ENCODE data around the gene MRPL20. TPM values are rescaled to one million over a fixed set of nuclear protein-coding genes. Genes with fewer than 3 reads are reported as not detected.
"Not testable (repeated sequence)": the region's sequence is repeated elsewhere in the genome, so short reads cannot be mapped to it uniquely, and the experiment has no call there.

Gene MRPL20
- total and polyA plus RNA-seq, 4 donors: 47.8 to 170 (median 74.0) TPM

DNA sequence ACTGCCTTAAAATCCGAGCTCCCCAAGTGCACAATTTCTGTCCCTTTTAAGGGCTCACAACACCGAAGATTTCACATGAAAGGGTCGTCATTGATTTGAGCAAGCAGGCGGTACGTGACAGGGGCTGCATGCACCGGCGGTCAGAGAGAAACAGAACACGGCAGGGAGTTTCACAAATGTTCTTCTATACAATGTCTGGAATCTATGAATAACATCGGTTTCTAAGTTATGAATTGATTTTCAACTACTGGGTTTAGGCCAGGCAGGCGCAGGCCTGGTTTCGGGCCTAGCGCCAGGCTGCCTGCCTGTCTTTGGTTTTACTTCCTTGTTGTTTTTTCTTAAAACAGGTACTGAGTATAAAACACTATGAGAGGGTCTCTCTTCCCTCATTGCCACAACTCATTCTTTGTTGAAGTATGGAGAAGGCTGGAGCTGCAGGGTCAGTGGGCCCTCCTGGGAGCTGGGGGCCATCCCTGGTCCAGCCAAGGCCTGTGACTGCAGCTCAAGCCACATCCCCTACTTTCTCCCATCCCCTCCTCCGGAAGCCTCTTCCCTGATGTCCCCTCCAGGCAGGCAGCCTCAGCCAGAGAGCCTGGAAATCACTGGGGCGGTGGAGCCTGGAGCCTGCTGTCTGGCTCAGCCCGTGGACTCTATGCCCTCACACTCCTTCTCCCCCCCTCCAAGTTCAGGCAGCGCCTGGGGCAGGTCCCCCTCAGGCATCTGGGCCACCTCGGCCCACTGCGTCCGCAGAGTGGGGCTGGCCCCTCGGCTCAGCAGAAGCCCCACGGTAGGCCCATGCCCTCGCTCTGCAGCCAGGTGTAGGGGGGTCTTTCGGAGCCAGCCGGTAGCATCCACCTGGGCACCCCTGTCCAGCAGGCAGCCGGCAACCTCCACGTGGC lies 11.6 kb upstream of the MRPL20 start:
- H3K36me3 ChIP-seq (ENCODE audit: control insufficient read depth in 4 of 4, insufficient read depth in 3 of 4, low read depth in 1 of 4, low read length in 3 of 4): no peaks in the 10 kb centered on the region
- no peaks in the 10 kb centered on the region for H3K27me3 ChIP-seq (ENCODE audit: control insufficient read depth in 4 of 4, insufficient read depth in 4 of 4, low read length in 3 of 4)
- H3K4me3 ChIP-seq (ENCODE audit: low read depth in 1 of 3, low read length in 3 of 3): no peak overlapping the region
- DNase-seq (ENCODE audit: low spot score): no peak
- H3K4me1 ChIP-seq (ENCODE audit: control insufficient read depth in 4 of 4, insufficient read depth in 4 of 4, low read length in 3 of 4): peaks cover 0 to 8% (median 3%) of the 10 kb centered on the region in 4 donors
- 95% methylated on average over 26 of the region's 26 CpGs for WGBS
- no peak overlapping the region for H3K9ac ChIP-seq (ENCODE audit: low read depth in 1 of 2, low read length in 2 of 2)
- TF ChIP-seq GABPA (IDR thresholded peaks at IDR 0.05 in 1 of 2, conservative IDR thresholded peaks at IDR 0.05 in 1 of 2): no peak
- TF ChIP-seq TAF1 (conservative IDR thresholded peaks at IDR 0.05): no peak
- no peaks in the 10 kb centered on the region for H3K9me3 ChIP-seq (ENCODE audit: control insufficient read depth in 4 of 4, low read length in 3 of 4)
- H3K27ac ChIP-seq (ENCODE audit: low read depth in 1 of 2, low read length in 2 of 2): no peak overlapping the region

DNA sequence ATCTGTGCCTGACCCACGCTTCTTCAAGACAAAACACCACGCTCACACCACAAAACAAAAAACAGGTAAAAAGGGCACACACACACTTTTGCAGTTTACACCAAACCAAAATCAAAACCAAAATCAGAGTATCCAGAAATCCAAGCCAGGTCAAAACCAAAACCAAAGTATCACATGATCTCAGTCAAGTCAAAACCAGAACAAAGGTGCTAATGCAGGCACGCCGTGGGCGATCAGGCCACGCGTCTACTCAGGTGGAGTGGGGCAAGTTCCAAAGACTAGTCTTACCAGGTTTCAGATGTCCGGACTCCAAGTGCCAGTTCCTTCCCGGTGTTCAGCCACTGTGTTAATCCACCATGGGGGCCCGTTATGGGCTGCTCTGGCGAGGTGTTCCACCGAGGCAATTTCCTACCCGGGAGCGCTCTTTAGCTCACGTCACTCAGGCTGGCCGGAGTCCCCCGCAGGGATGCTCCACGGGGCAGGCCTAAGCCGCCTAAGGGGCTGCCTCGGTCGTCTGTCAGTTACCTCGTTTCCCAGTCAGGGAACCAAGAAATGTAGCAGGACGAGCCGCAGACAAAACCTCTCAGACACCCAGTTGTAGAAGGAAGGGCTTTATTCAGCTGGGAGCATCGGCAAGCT lies 10.9 kb upstream of the MRPL20 start:
- not testable (repeated sequence) for H3K27ac ChIP-seq (ENCODE audit: low read depth in 1 of 2, low read length in 2 of 2); H3K9me3 ChIP-seq (ENCODE audit: control insufficient read depth in 4 of 4, low read length in 3 of 4); H3K4me3 ChIP-seq (ENCODE audit: low read depth in 1 of 3, low read length in 3 of 3); H3K36me3 ChIP-seq (ENCODE audit: control insufficient read depth in 4 of 4, insufficient read depth in 3 of 4, low read depth in 1 of 4, low read length in 3 of 4); DNase-seq (ENCODE audit: low spot score); H3K4me1 ChIP-seq (ENCODE audit: control insufficient read depth in 4 of 4, insufficient read depth in 4 of 4, low read length in 3 of 4); H3K9ac ChIP-seq (ENCODE audit: low read depth in 1 of 2, low read length in 2 of 2); H3K27me3 ChIP-seq (ENCODE audit: control insufficient read depth in 4 of 4, insufficient read depth in 4 of 4, low read length in 3 of 4)
- 94% methylated on average over 25 of the region's 25 CpGs for WGBS

- H3K36me3 ChIP-seq (ENCODE audit: control insufficient read depth in 4 of 4, insufficient read depth in 3 of 4, low read depth in 1 of 4, low read length in 3 of 4); H3K27ac ChIP-seq (ENCODE audit: low read depth in 1 of 2, low read length in 2 of 2): not testable (repeated sequence)
- WGBS: 91% methylated on average over 5 of the region's 5 CpGs
Observed at GRCh38 chr1:1417396-1417795, 10.3 kb upstream of the MRPL20 start.

DNA sequence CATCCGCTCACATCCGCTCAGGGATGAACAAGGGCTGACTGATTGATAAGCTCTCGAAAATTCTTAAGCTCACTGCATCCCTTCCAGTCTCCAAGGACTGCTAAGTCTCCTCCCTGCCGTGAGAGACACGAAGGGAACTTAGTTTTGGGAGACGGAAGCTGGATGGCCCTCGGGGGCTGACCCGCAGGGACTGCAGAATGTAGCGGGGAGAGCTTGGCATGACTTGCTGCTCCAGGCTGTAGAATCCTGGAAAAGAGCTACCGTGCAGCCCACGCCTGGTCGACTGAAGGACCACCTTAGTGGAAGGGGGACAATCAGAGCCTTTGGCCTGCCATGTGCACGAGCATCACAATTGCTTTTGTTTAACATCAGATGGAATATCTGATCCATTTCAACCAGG lies 8.7 kb upstream of the MRPL20 start:
- H3K4me3 ChIP-seq (ENCODE audit: low read depth in 1 of 3, low read length in 3 of 3): no peak overlapping the region
- peaks cover 0 to 8% (median 3%) of the 10 kb centered on the region in 4 donors for H3K4me1 ChIP-seq (ENCODE audit: control insufficient read depth in 4 of 4, insufficient read depth in 4 of 4, low read length in 3 of 4)
- 85% methylated on average over 13 of the region's 13 CpGs for WGBS
- no peaks in the 10 kb centered on the region for H3K36me3 ChIP-seq (ENCODE audit: control insufficient read depth in 4 of 4, insufficient read depth in 3 of 4, low read depth in 1 of 4, low read length in 3 of 4)
- H3K9ac ChIP-seq (ENCODE audit: low read depth in 1 of 2, low read length in 2 of 2): no peak overlapping the region
- H3K27me3 ChIP-seq (ENCODE audit: control insufficient read depth in 4 of 4, insufficient read depth in 4 of 4, low read length in 3 of 4): no peaks in the 10 kb centered on the region
- no peaks in the 10 kb centered on the region for H3K9me3 ChIP-seq (ENCODE audit: control insufficient read depth in 4 of 4, low read length in 3 of 4)
- no peak overlapping the region for H3K27ac ChIP-seq (ENCODE audit: low read depth in 1 of 2, low read length in 2 of 2)
- TF ChIP-seq GABPA (IDR thresholded peaks at IDR 0.05 in 1 of 2, conservative IDR thresholded peaks at IDR 0.05 in 1 of 2): no peak
- no peak for DNase-seq (ENCODE audit: low spot score)

More at GRCh38 chr1:1417396-1417795, 10.3 kb upstream of the MRPL20 start:
- H3K4me3 ChIP-seq (ENCODE audit: low read depth in 1 of 3, low read length in 3 of 3); H3K4me1 ChIP-seq (ENCODE audit: control insufficient read depth in 4 of 4, insufficient read depth in 4 of 4, low read length in 3 of 4); DNase-seq (ENCODE audit: low spot score); H3K9ac ChIP-seq (ENCODE audit: low read depth in 1 of 2, low read length in 2 of 2); H3K9me3 ChIP-seq (ENCODE audit: control insufficient read depth in 4 of 4, low read length in 3 of 4); H3K27me3 ChIP-seq (ENCODE audit: control insufficient read depth in 4 of 4, insufficient read depth in 4 of 4, low read length in 3 of 4): not testable (repeated sequence)

- not testable (repeated sequence) for H3K4me3 ChIP-seq (ENCODE audit: low read depth in 1 of 3, low read length in 3 of 3); H3K9ac ChIP-seq (ENCODE audit: low read depth in 1 of 2, low read length in 2 of 2); H3K36me3 ChIP-seq (ENCODE audit: control insufficient read depth in 4 of 4, insufficient read depth in 3 of 4, low read depth in 1 of 4, low read length in 3 of 4); DNase-seq (ENCODE audit: low spot score); H3K27ac ChIP-seq (ENCODE audit: low read depth in 1 of 2, low read length in 2 of 2); H3K9me3 ChIP-seq (ENCODE audit: control insufficient read depth in 4 of 4, low read length in 3 of 4); H3K27me3 ChIP-seq (ENCODE audit: control insufficient read depth in 4 of 4, insufficient read depth in 4 of 4, low read length in 3 of 4)
- H3K4me1 ChIP-seq (ENCODE audit: control insufficient read depth in 4 of 4, insufficient read depth in 4 of 4, low read length in 3 of 4): peaks cover 5 to 17% (median 9%) of the 10 kb centered on the region in 4 donors
- WGBS: 95% methylated on average over 11 of the region's 11 CpGs
Observed at GRCh38 chr1:1412311-1412902, 5.3 kb upstream of the MRPL20 start.

Measured in liver (tissue), 9 donors.